ENCODE measurements around the gene ATRNL1. TPM values are rescaled to one million over a fixed set of nuclear protein-coding genes. Genes with fewer than 3 reads are reported as not detected.

The ATRNL1 gene
- total RNA-seq, 1 experiment from 2014 or later, result 1.3 TPM

GRCh38 chr10:115857856-115858255 lies 764.7 kb downstream of the ATRNL1 start:
- Histone ChIP-seq H3K4me1 (ENCODE audit: control insufficient read depth in 1 of 2, insufficient read depth in 2 of 2, low read length in 2 of 2) (peaks cover 0 to 5% of the 10 kb centered on the region in 2 experiments; a peak in 1 of 4 replicates), H3K4me2 (ENCODE audit: low read length) (no peak overlapping the region), H2AFZ (ENCODE audit: low read depth, low read length, poor library complexity, severe bottlenecking) (no peak overlapping the region), H3K27me3 (ENCODE audit: insufficient read depth, low read length) (peaks cover 12% of the 10 kb centered on the region; the same call in 1 of the 2 replicates), H3K27ac (ENCODE audit: low read depth, low read length) (no peak overlapping the region), H4K20me1 (ENCODE audit: insufficient read depth) (no peaks in the 10 kb centered on the region), H3K4me3 (replicated peaks in 1 of 2; ENCODE audit: low read depth in 1 of 2, low read length in 2 of 2) (no peak overlapping the region), H3K9me3 (ENCODE audit: control insufficient read depth in 1 of 2, insufficient read depth in 1 of 2, low read depth in 1 of 2, low read length in 2 of 2) (no peaks in the 10 kb centered on the region), H3K9me2 (ENCODE audit: insufficient read depth) (no peaks in the 10 kb centered on the region), H3K9ac (ENCODE audit: low read length) (no peak overlapping the region), H3K79me2 (ENCODE audit: insufficient read depth, low read length) (no peaks in the 10 kb centered on the region), H3K36me3 (ENCODE audit: control insufficient read depth in 1 of 2, insufficient read depth in 2 of 2, low read length in 2 of 2) (no peaks in the 10 kb centered on the region)
- intact Hi-C loops (cut with micrococcal nuclease), result no loop called here
- TF ChIP-seq ZNF274 (IDR thresholded peaks at IDR 0.05; ENCODE audit: low read depth, low read length) (no peak), MAX (IDR thresholded peaks at IDR 0.05) (no peak), POLR2A (IDR thresholded peaks at IDR 0.05; ENCODE audit: borderline replicate concordance, extremely low read depth, insufficient read depth, insufficient read length) (no peak), FOSL1 (IDR thresholded peaks at IDR 0.05; ENCODE audit: low read depth) (no peak), SIN3A (IDR thresholded peaks at IDR 0.05; ENCODE audit: low read depth) (no peak), ZBTB33 (IDR thresholded peaks at IDR 0.05; ENCODE audit: extremely low read depth, insufficient replicate concordance, low read length) (no peak), JUND (IDR thresholded peaks at IDR 0.05) (no peak), REST (IDR thresholded peaks at IDR 0.05; ENCODE audit: low read depth) (no peak)
- no TSS peak for BruUV-seq (replicated peaks)
- ChIA-PET CTCF (no interaction called here), POLR2A (no interaction called here), RAD21 (ENCODE audit: low non-redundant PET in 1 of 2, low total read pairs in 2 of 2, uncharacterized antibody in 2 of 2, unreplicated experiment in 2 of 2) (no interaction called here)
- ATAC-seq, result no peak
- no peak for DNase-seq (ENCODE audit: low read depth, low spot score)
